Measurements from ENCODE around the gene XRCC5. TPM values are rescaled to one million over a fixed set of nuclear protein-coding genes. Genes with fewer than 3 reads are reported as not detected.

The XRCC5 gene
- polyA plus RNA-seq, 1 donor (not counting 4 experiments of a cell fraction or from before 2014, with no cell fraction given), result 521 TPM

DNA sequence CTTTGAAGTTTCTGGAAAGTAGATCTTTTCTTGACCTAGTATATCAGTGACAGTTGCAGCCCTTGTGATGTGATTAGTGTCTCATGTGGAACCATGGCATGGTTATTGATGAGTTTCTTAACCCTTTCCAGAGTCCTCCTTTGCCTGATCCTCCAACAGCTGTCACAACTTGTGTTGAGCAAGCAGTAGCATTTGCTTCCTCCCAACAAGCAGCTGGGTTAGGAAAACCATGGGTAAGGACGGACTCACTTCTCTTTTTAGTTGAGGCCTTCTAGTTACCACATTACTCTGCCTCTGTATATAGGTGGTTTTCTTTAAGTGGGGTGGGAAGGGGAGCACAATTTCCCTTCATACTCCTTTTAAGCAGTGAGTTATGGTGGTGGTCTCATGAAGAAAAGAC, 96.3 kb downstream of the XRCC5 start:
- no peaks in the 10 kb centered on the region for H3K79me2 ChIP-seq (ENCODE audit: control insufficient read depth, insufficient read depth, low read length)
- no peak overlapping the region for H2AFZ ChIP-seq (ENCODE audit: control insufficient read depth, low read length)
- no peaks in the 10 kb centered on the region for H3K27me3 ChIP-seq (ENCODE audit: control insufficient read depth, extremely low read depth, insufficient read depth, low read length)
- no peak overlapping the region for H3K27ac ChIP-seq (ENCODE audit: control insufficient read depth, insufficient read depth, low read length)
- H4K20me1 ChIP-seq (ENCODE audit: control insufficient read depth, extremely low read depth, insufficient read depth, low read length), result no peaks in the 10 kb centered on the region
- no peak for TF ChIP-seq EZH2 (IDR thresholded peaks at IDR 0.05; ENCODE audit: low read length)
- TF ChIP-seq, protein P1, sequence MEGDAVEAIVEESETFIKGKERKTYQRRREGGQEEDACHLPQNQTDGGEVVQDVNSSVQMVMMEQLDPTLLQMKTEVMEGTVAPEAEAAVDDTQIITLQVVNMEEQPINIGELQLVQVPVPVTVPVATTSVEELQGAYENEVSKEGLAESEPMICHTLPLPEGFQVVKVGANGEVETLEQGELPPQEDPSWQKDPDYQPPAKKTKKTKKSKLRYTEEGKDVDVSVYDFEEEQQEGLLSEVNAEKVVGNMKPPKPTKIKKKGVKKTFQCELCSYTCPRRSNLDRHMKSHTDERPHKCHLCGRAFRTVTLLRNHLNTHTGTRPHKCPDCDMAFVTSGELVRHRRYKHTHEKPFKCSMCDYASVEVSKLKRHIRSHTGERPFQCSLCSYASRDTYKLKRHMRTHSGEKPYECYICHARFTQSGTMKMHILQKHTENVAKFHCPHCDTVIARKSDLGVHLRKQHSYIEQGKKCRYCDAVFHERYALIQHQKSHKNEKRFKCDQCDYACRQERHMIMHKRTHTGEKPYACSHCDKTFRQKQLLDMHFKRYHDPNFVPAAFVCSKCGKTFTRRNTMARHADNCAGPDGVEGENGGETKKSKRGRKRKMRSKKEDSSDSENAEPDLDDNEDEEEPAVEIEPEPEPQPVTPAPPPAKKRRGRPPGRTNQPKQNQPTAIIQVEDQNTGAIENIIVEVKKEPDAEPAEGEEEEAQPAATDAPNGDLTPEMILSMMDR (optimal IDR thresholded peaks at IDR 0.05 in 1 of 3, IDR thresholded peaks at IDR 0.05 in 1 of 3, conservative IDR thresholded peaks at IDR 0.05 in 1 of 3; ENCODE audit: extremely low read depth in 1 of 3, insufficient read depth in 2 of 3, low read length in 3 of 3), result no peak
- H3K4me2 ChIP-seq (ENCODE audit: control insufficient read depth, extremely low read depth, insufficient read depth, low read depth, low read length), result no peak overlapping the region
- DNase-seq (ENCODE audit: low read depth, low spot score) (no peak), FAIRE-seq (no peak)
- dilution Hi-C loops (cut with MboI; ENCODE audit: extremely low pct_ligation_motif_present, low sequenced_read_pairs), result no loop called here
- H3K36me3 ChIP-seq (ENCODE audit: control insufficient read depth in 2 of 2, extremely low read depth in 1 of 2, insufficient read depth in 2 of 2, low read length in 2 of 2), result peaks cover 26 to 35% of the 10 kb centered on the region in 2 experiments
- no peaks in the 10 kb centered on the region for H3K9me3 ChIP-seq (ENCODE audit: control insufficient read depth, low read depth, low read length)
- H3K4me1 ChIP-seq (ENCODE audit: control insufficient read depth, extremely low read depth, insufficient read depth, low read length), result peaks cover 4% of the 10 kb centered on the region
- H3K9me1 ChIP-seq (ENCODE audit: control insufficient read depth, extremely low read depth, insufficient read depth, low read length), result no peaks in the 10 kb centered on the region
- H3K4me3 ChIP-seq (ENCODE audit: control insufficient read depth in 2 of 3, extremely low read depth in 1 of 3, insufficient read depth in 2 of 3, low read depth in 1 of 3, low read length in 3 of 3), result no peak overlapping the region
- H3K9ac ChIP-seq (ENCODE audit: control insufficient read depth, extremely low read depth, insufficient read depth, low read length), result no peak overlapping the region

DNA sequence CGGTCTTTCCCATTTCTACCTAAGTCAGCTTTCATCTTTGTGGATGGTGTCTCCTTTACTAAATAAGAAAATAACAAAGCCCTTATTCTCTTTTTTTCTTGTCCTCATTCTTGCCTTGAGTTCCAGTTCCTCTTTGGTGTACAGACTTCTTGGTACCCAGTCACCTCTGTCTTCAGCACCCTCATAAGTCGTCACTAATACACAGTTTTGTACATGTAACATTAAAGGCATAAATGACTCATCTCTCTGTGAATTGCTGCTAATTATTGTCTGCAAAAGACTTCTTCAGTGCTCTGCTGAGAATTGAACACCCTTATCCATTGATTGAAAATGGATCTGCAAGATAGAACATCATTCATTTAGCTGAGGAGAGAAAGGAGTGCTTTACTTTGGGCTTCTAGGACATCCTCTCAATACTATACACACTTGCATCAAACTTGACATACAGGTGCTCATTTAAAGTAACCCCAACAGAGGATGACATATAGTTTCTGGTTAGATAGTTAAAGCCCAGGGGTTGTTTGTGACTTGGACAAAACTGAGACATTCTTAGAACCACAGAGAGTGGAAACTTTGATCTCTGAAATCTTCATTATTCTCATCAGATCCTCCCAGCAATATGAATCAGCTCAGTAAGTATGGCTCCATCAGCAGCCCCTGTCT, 97.0 kb downstream of the XRCC5 start:
- no peaks in the 10 kb centered on the region for H3K27me3 ChIP-seq (ENCODE audit: control insufficient read depth, extremely low read depth, insufficient read depth, low read length)
- FAIRE-seq (no peak), DNase-seq (ENCODE audit: low read depth, low spot score) (no peak)
- no peak for TF ChIP-seq EZH2 (IDR thresholded peaks at IDR 0.05; ENCODE audit: low read length)
- TF ChIP-seq, protein P1 (optimal IDR thresholded peaks at IDR 0.05 in 1 of 3, IDR thresholded peaks at IDR 0.05 in 1 of 3, conservative IDR thresholded peaks at IDR 0.05 in 1 of 3; ENCODE audit: extremely low read depth in 1 of 3, insufficient read depth in 2 of 3, low read length in 3 of 3), result no peak
- no peak overlapping the region for H3K9ac ChIP-seq (ENCODE audit: control insufficient read depth, extremely low read depth, insufficient read depth, low read length)
- no peaks in the 10 kb centered on the region for H3K9me1 ChIP-seq (ENCODE audit: control insufficient read depth, extremely low read depth, insufficient read depth, low read length)
- no peaks in the 10 kb centered on the region for H4K20me1 ChIP-seq (ENCODE audit: control insufficient read depth, extremely low read depth, insufficient read depth, low read length)
- H3K4me3 ChIP-seq (ENCODE audit: control insufficient read depth in 2 of 3, extremely low read depth in 1 of 3, insufficient read depth in 2 of 3, low read depth in 1 of 3, low read length in 3 of 3), result no peak overlapping the region
- no peaks in the 10 kb centered on the region for H3K9me3 ChIP-seq (ENCODE audit: control insufficient read depth, low read depth, low read length)
- no peaks in the 10 kb centered on the region for H3K79me2 ChIP-seq (ENCODE audit: control insufficient read depth, insufficient read depth, low read length)
- H3K4me2 ChIP-seq (ENCODE audit: control insufficient read depth, extremely low read depth, insufficient read depth, low read depth, low read length), result no peak overlapping the region
- H3K27ac ChIP-seq (ENCODE audit: control insufficient read depth, insufficient read depth, low read length), result no peak overlapping the region
- H3K4me1 ChIP-seq (ENCODE audit: control insufficient read depth, extremely low read depth, insufficient read depth, low read length), result peaks cover 8% of the 10 kb centered on the region
- H2AFZ ChIP-seq (ENCODE audit: control insufficient read depth, low read length), result no peak overlapping the region
- peaks cover 23 to 35% of the 10 kb centered on the region in 2 experiments for H3K36me3 ChIP-seq (ENCODE audit: control insufficient read depth in 2 of 2, extremely low read depth in 1 of 2, insufficient read depth in 2 of 2, low read length in 2 of 2)
- dilution Hi-C loops (cut with MboI; ENCODE audit: extremely low pct_ligation_motif_present, low sequenced_read_pairs), result no loop called here
